ENCODE measurements around the gene UBR2. TPM values are rescaled to one million over a fixed set of nuclear protein-coding genes. Genes with fewer than 3 reads are reported as not detected.

The UBR2 gene
- total RNA-seq, 1 experiment from 2014 or later: 21.7 TPM

DNA sequence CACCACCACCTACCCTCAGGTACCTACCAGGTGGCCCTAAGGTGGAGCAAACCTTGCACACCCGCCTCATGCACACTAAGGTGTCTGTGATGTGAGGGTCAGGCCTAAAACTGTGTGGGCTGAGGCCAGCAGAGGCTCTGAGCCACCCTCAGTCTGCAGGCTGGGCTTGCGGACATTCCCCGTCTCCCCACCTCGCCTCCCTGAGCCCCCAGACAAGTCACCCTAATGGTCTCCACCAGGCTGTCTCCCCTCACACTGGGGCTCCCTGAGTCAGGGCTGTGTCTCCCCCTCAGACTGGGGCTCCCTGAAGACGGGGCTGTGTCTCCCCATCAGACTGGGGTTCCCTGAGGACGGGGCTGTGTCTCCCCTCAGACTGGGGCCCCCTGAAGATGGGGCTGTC is 146.0 kb downstream of the UBR2 start:
- BruUV-seq (replicated peaks): no TSS peak
- POLR2A ChIA-PET: no interaction called here
- intact Hi-C loops (cut with micrococcal nuclease; ENCODE audit: unreplicated experiment): no loop called here
- no peaks in the 10 kb centered on the region for H3K36me3 ChIP-seq (ENCODE audit: control insufficient read depth, insufficient read depth, low read length)
- no peak for TF ChIP-seq CTCF (IDR thresholded peaks at IDR 0.05; ENCODE audit: insufficient read depth in 1 of 2, low read depth in 1 of 2, low read length in 1 of 2, severe bottlenecking in 1 of 2, unreplicated experiment in 1 of 2)
- peaks cover 12% of the 10 kb centered on the region for H3K4me1 Mint-ChIP-seq (ENCODE audit: low read depth, unreplicated experiment)
- DNase-seq: no peak
- H3K4me3 Mint-ChIP-seq (ENCODE audit: unreplicated experiment): no peak overlapping the region
- peaks cover 4% of the 10 kb centered on the region for H3K36me3 Mint-ChIP-seq (ENCODE audit: insufficient read depth, unreplicated experiment)
- no peaks in the 10 kb centered on the region for H3K27me3 ChIP-seq (replicated peaks; ENCODE audit: control insufficient read depth, insufficient read depth, low read length)
- no peaks in the 10 kb centered on the region for H3K27me3 Mint-ChIP-seq (ENCODE audit: insufficient read depth, unreplicated experiment)
- H3K9me3 ChIP-seq: no peaks in the 10 kb centered on the region
- CTCF ChIA-PET: no interaction called here
- peaks cover 13% of the 10 kb centered on the region for H3K9me3 Mint-ChIP-seq (ENCODE audit: unreplicated experiment)
- H3K4me1 ChIP-seq: no peaks in the 10 kb centered on the region
- no peak overlapping the region for H3K27ac Mint-ChIP-seq (ENCODE audit: unreplicated experiment)
- no peak overlapping the region for H3K4me3 ChIP-seq (ENCODE audit: low read depth, low read length)

DNA sequence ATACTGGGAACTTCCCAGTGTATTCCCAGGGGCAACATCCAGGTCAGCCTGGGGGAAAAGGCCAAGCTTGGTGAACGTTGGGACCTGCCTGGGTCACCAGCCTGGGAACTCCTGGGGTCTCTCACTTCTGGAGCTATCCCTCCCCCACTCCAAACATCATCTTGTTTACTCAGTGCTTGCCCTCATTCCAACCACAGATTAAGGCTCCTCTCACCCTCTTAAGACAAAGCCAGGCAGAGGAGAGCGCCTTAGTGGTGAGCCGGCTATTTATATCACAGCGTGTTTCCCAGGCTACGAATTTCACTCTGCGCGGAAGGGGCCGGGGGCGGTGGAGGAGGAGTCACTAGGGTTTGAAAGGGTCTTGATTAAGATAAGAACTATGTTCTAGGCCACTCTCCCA is 146.5 kb downstream of the UBR2 start:
- no peaks in the 10 kb centered on the region for H3K36me3 ChIP-seq (ENCODE audit: control insufficient read depth, insufficient read depth, low read length)

DNA sequence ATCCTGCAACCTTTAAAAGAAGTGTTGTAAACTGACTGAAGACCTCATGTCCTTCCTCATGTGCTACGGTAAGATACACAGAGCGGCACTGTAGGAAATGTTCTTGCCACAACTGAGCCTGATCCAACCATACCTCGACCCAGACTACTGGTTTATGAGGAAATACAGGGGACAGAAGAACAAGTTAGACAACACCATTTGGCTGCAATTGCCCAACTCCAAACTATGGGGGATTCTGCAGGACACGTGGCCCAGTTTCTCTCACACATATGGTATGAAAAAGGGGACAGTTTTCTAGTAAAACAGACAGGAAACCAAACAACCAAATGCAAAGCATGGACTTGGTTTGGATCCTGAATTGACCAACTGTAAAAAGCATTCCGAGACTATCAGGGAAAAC is 148.1 kb downstream of the UBR2 start:
- H3K27ac Mint-ChIP-seq (ENCODE audit: unreplicated experiment): no peak overlapping the region
- no peaks in the 10 kb centered on the region for H3K27me3 Mint-ChIP-seq (ENCODE audit: insufficient read depth, unreplicated experiment)
- Histone ChIP-seq H3K36me3 (ENCODE audit: control insufficient read depth, insufficient read depth, low read length) (no peaks in the 10 kb centered on the region), H3K27me3 (replicated peaks; ENCODE audit: control insufficient read depth, insufficient read depth, low read length) (no peaks in the 10 kb centered on the region), H3K9me3 (no peaks in the 10 kb centered on the region), H3K4me3 (ENCODE audit: low read depth, low read length) (no peak overlapping the region), H3K4me1 (no peaks in the 10 kb centered on the region)
- H3K4me3 Mint-ChIP-seq (ENCODE audit: unreplicated experiment): no peak overlapping the region
- BruUV-seq (replicated peaks): no TSS peak
- no peak for TF ChIP-seq CTCF (IDR thresholded peaks at IDR 0.05; ENCODE audit: insufficient read depth in 1 of 2, low read depth in 1 of 2, low read length in 1 of 2, severe bottlenecking in 1 of 2, unreplicated experiment in 1 of 2)
- ChIA-PET POLR2A (no interaction called here), CTCF (no interaction called here)
- DNase-seq: no peak
- H3K4me1 Mint-ChIP-seq (ENCODE audit: low read depth, unreplicated experiment): peaks cover 12% of the 10 kb centered on the region
- peaks cover 13% of the 10 kb centered on the region for H3K9me3 Mint-ChIP-seq (ENCODE audit: unreplicated experiment)
- peaks cover 4% of the 10 kb centered on the region for H3K36me3 Mint-ChIP-seq (ENCODE audit: insufficient read depth, unreplicated experiment)
- intact Hi-C loops (cut with micrococcal nuclease; ENCODE audit: unreplicated experiment): no loop called here

More for the DNA sequence above, 146.5 kb downstream of the UBR2 start:
- H3K4me1 Mint-ChIP-seq (ENCODE audit: low read depth, unreplicated experiment): peaks cover 12% of the 10 kb centered on the region
- peaks cover 13% of the 10 kb centered on the region for H3K9me3 Mint-ChIP-seq (ENCODE audit: unreplicated experiment)
- no peaks in the 10 kb centered on the region for H3K4me1 ChIP-seq
- H3K4me3 Mint-ChIP-seq (ENCODE audit: unreplicated experiment): no peak overlapping the region
- intact Hi-C loops (cut with micrococcal nuclease; ENCODE audit: unreplicated experiment): no loop called here
- POLR2A ChIA-PET: no interaction called here
- CTCF ChIA-PET: no interaction called here
- H3K27me3 Mint-ChIP-seq (ENCODE audit: insufficient read depth, unreplicated experiment): no peaks in the 10 kb centered on the region
- BruUV-seq (replicated peaks): no TSS peak
- H3K4me3 ChIP-seq (ENCODE audit: low read depth, low read length): no peak overlapping the region
- H3K27ac Mint-ChIP-seq (ENCODE audit: unreplicated experiment): peak overlapping the region; percentile 59
- TF ChIP-seq CTCF (IDR thresholded peaks at IDR 0.05; ENCODE audit: insufficient read depth in 1 of 2, low read depth in 1 of 2, low read length in 1 of 2, severe bottlenecking in 1 of 2, unreplicated experiment in 1 of 2): no peak
- no peaks in the 10 kb centered on the region for H3K9me3 ChIP-seq
- no peaks in the 10 kb centered on the region for H3K27me3 ChIP-seq (replicated peaks; ENCODE audit: control insufficient read depth, insufficient read depth, low read length)
- DNase-seq: no peak
- H3K36me3 Mint-ChIP-seq (ENCODE audit: insufficient read depth, unreplicated experiment): peaks cover 4% of the 10 kb centered on the region
